ENCODE results near the gene MFSD1.

DNA sequence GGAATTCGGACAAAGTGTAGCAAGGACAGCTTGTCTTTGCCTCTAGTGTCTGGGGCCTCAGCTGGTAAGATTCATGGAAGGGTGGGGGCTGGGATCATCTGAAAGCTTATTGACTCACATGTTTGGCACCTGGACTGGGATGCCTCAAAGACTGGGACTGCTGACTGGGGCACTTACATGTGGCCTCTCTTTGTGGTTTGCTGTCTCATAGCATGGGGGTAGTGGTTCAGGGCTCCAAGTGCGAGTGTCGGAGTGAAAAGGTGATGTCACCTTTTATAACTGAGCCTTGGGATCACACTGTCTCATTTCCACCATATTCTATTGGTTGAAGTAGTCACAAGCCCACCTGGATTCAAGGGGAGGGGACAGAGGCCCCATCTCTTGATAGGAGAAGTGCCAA lies 6.8 kb downstream of the MFSD1 start:
- TF ChIP-seq HDGF (IDR thresholded peaks at IDR 0.05; ENCODE audit: borderline replicate concordance): no peak
- TF ChIP-seq FOXM1 (IDR thresholded peaks at IDR 0.05; ENCODE audit: borderline replicate concordance): no peak
- no peak for TF ChIP-seq BHLHE40 (IDR thresholded peaks at IDR 0.05; ENCODE audit: borderline replicate concordance)
- TF ChIP-seq, protein P1, sequence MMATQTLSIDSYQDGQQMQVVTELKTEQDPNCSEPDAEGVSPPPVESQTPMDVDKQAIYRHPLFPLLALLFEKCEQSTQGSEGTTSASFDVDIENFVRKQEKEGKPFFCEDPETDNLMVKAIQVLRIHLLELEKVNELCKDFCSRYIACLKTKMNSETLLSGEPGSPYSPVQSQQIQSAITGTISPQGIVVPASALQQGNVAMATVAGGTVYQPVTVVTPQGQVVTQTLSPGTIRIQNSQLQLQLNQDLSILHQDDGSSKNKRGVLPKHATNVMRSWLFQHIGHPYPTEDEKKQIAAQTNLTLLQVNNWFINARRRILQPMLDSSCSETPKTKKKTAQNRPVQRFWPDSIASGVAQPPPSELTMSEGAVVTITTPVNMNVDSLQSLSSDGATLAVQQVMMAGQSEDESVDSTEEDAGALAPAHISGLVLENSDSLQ (IDR thresholded peaks at IDR 0.05): no peak
- TF ChIP-seq NFRKB (IDR thresholded peaks at IDR 0.05): no peak
- no peak for TF ChIP-seq SP1 (IDR thresholded peaks at IDR 0.05)
- TF ChIP-seq ARNT (IDR thresholded peaks at IDR 0.05): no peak
- no peak for TF ChIP-seq ELF4 (IDR thresholded peaks at IDR 0.05)
- no peak for TF ChIP-seq ZNF384 (IDR thresholded peaks at IDR 0.05)

All from HEK293T (cell line).